DOHH2 (cell line): Measurements from ENCODE around the gene RNF4.

ENCODE experiments used
- H3F3A ChIP-seq: fragments of 200-600 bp; sonication (generic), shearing (Covaris generic); 2 replicates; pipeline ENCODE4 v1.6.0; 2016; ENCODE audit warnings: antibody characterized with exemption, mild to moderate bottlenecking; ENCODE audit not compliant: control insufficient read depth, insufficient read depth
- H3K27ac ChIP-seq: fragments of 200-600 bp; sonication (generic); 2 replicates; pipeline ENCODE4 v1.5.1; 2014; ENCODE audit warnings: low read depth, mild to moderate bottlenecking, low read length, moderate library complexity
- H3K27me3 ChIP-seq: fragments of 200-600 bp; sonication (generic); 2 replicates; pipeline ENCODE4 v1.6.1; 2014; ENCODE audit warnings: mild to moderate bottlenecking, low read length, mixed read lengths; ENCODE audit not compliant: control insufficient read depth
- H3K36me3 ChIP-seq: fragments of 200-600 bp; sonication (generic); 2 replicates; pipeline ENCODE4 v1.6.1; 2014; ENCODE audit warnings: mild to moderate bottlenecking, low read length, moderate library complexity, mixed read lengths; ENCODE audit not compliant: control insufficient read depth
- H3K4me1 ChIP-seq: fragments of 200-600 bp; sonication (generic); 2 replicates; pipeline ENCODE4 v1.6.1; 2014; ENCODE audit warnings: mild to moderate bottlenecking, low read length, mixed read lengths; ENCODE audit not compliant: control insufficient read depth
- H3K4me2 ChIP-seq: fragments of 200-600 bp; sonication (generic); 2 replicates; pipeline ENCODE4 v1.6.0; 2014; ENCODE audit warnings: mild to moderate bottlenecking, low read length, moderate library complexity
- H3K4me3 ChIP-seq: fragments of 200-600 bp; sonication (generic); 2 replicates; pipeline ENCODE4 v1.5.1; 2014; ENCODE audit warnings: mild to moderate bottlenecking, low read length, mixed read lengths
- H3K79me2 ChIP-seq: fragments of 200-600 bp; sonication (generic); 2 replicates; pipeline ENCODE4 v1.6.1; 2014; ENCODE audit warnings: mild to moderate bottlenecking, low read length, mixed read lengths; ENCODE audit not compliant: control insufficient read depth
- H3K9me2 ChIP-seq: fragments of 200-600 bp; sonication (generic); replicated peaks from 2 replicates; pipeline ENCODE4 v1.6.1; 2014; ENCODE audit warnings: mild to moderate bottlenecking, low read length, mixed read lengths; ENCODE audit not compliant: control insufficient read depth
- H3K9me3 ChIP-seq: fragments of 200-600 bp; sonication (generic); 2 replicates; pipeline ENCODE4 v1.6.1; 2014; ENCODE audit warnings: antibody characterized with exemption, low read length, mixed read lengths; ENCODE audit not compliant: control insufficient read depth, insufficient read depth
- H4K20me1 ChIP-seq: fragments of 200-600 bp; sonication (generic); 2 replicates; pipeline ENCODE4 v1.6.0; 2014; ENCODE audit warnings: low read depth, mild to moderate bottlenecking, antibody characterized with exemption, low read length, moderate library complexity; ENCODE audit not compliant: control insufficient read depth, insufficient read depth
- EZH2phosphoT487 ChIP-seq: fragments of 200-600 bp; sonication (generic); IDR thresholded peaks from 2 replicates; pipeline ENCODE4 v1.6.1; 2017; ENCODE audit warnings: borderline replicate concordance, mild to moderate bottlenecking, antibody characterized with exemption, low read length, moderate library complexity, mixed read lengths
- TF ChIP-seq, protein P1 (sequence below): fragments of 200-600 bp; sonication (generic); IDR thresholded peaks from one replicate; pipeline ENCODE4 v1.5.1; 2014; ENCODE audit warnings: antibody characterized with exemption, mild to moderate bottlenecking, low read depth, low read length; ENCODE audit not compliant: poor library complexity, severe bottlenecking

Gene RNF4

DNA sequence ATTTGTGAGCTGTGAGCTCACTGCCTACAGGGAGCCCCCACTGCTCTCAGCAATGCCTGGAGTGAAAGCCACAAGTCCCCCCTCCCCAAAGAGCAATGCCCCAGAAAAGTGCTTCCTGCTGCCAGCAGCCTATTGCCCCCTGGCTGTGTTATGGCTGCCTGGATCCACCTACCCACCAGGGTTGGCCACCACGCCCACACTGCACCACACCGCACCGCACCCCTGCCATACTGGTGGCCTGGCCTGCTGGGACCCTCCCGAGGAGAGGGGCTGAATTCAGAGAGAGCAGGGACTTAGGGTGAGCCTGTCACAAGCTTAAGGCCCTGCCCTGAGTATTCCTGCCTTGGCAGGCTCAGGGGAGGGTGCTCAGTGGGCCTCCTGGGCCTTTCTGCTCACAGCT is 45.8 kb upstream of the RNF4 start:
- TF ChIP-seq EZH2phosphoT487 = no peak
- TF ChIP-seq, protein P1, sequence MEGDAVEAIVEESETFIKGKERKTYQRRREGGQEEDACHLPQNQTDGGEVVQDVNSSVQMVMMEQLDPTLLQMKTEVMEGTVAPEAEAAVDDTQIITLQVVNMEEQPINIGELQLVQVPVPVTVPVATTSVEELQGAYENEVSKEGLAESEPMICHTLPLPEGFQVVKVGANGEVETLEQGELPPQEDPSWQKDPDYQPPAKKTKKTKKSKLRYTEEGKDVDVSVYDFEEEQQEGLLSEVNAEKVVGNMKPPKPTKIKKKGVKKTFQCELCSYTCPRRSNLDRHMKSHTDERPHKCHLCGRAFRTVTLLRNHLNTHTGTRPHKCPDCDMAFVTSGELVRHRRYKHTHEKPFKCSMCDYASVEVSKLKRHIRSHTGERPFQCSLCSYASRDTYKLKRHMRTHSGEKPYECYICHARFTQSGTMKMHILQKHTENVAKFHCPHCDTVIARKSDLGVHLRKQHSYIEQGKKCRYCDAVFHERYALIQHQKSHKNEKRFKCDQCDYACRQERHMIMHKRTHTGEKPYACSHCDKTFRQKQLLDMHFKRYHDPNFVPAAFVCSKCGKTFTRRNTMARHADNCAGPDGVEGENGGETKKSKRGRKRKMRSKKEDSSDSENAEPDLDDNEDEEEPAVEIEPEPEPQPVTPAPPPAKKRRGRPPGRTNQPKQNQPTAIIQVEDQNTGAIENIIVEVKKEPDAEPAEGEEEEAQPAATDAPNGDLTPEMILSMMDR = no peak
- H3K4me2 ChIP-seq = no peak overlapping the region
- no peak overlapping the region for H3K27ac ChIP-seq
- no peak overlapping the region for H3K4me3 ChIP-seq
- peaks cover 11% of the 10 kb centered on the region for H3K4me1 ChIP-seq
- H3K79me2 ChIP-seq = no peaks in the 10 kb centered on the region
- H3K9me2 ChIP-seq = no peaks in the 10 kb centered on the region
- peaks cover 35% of the 10 kb centered on the region for H3K27me3 ChIP-seq
- H3K36me3 ChIP-seq = no peaks in the 10 kb centered on the region
- H4K20me1 ChIP-seq = no peaks in the 10 kb centered on the region
- no peaks in the 10 kb centered on the region for H3K9me3 ChIP-seq
- H3F3A ChIP-seq = no peaks in the 10 kb centered on the region

GRCh38 chr4:2423695-2424094 is 45.2 kb upstream of the RNF4 start:
- Histone ChIP-seq H3K27ac (no peak overlapping the region), H3K4me1 (peaks cover 11% of the 10 kb centered on the region), H3K4me2 (no peak overlapping the region), H3K9me3 (no peaks in the 10 kb centered on the region), H3K36me3 (no peaks in the 10 kb centered on the region), H3K79me2 (no peaks in the 10 kb centered on the region), H3F3A (no peaks in the 10 kb centered on the region), H3K9me2 (no peaks in the 10 kb centered on the region), H3K4me3 (no peak overlapping the region), H4K20me1 (no peaks in the 10 kb centered on the region), H3K27me3 (peaks cover 34% of the 10 kb centered on the region)
- TF ChIP-seq, protein P1 = no peak
- no peak for TF ChIP-seq EZH2phosphoT487

DNA sequence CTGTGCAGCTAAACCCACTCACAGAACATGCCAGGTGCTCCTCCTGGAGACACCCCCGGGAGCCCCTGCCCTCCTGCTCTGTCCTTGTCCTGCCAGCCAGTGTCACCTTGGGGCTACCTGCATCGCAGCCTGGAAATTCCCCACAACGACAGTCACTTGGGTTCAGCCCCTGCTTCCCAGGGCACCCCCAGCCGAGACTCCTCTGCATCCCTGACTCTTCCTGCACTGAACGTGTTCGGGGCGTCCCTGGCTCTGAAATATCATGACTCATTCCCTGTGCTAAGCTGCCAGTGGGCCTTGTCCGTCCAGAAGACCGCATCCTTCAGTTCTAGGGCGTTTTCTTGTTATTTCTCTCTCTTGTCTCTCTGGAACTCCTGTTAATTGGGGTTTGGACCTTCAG is 44.3 kb upstream of the RNF4 start:
- Histone ChIP-seq H4K20me1 (no peaks in the 10 kb centered on the region), H3K27ac (no peak overlapping the region), H3K79me2 (no peaks in the 10 kb centered on the region), H3K27me3 (peaks cover 27% of the 10 kb centered on the region), H3K4me1 (peaks cover 4% of the 10 kb centered on the region), H3K9me3 (no peaks in the 10 kb centered on the region), H3K4me3 (no peak overlapping the region), H3F3A (no peaks in the 10 kb centered on the region), H3K36me3 (no peaks in the 10 kb centered on the region), H3K9me2 (no peaks in the 10 kb centered on the region), H3K4me2 (no peak overlapping the region)
- TF ChIP-seq EZH2phosphoT487 = no peak
- TF ChIP-seq, protein P1 = no peak
